ENCODE data around the gene JUND. TPM values are rescaled to one million over a fixed set of nuclear protein-coding genes. Genes with fewer than 3 reads are reported as not detected.

JUND gene
- total RNA-seq, 4 donors from 2014 or later = 241 to 573 (median 297) TPM

GRCh38 chr19:18320865-18321733, 39.7 kb upstream of the JUND start:
- Histone ChIP-seq H3K9me3 (no peaks in the 10 kb centered on the region), H3K4me1 (peaks cover 0 to 69% (median 18%) of the 10 kb centered on the region in 3 donors), H3K36me3 (no peaks in the 10 kb centered on the region), H3K4me3 (no peak overlapping the region), H3K27ac (peak overlapping the region in 3 of 4 donors; percentile 32 to 91 (median 91)), H3K27me3 (no peaks in the 10 kb centered on the region)
- no peak for TF ChIP-seq POLR2A (IDR thresholded peaks at IDR 0.05)
- TF ChIP-seq EP300 (IDR thresholded peaks at IDR 0.05) = no peak
- TF ChIP-seq CTCF (IDR thresholded peaks at IDR 0.05) = no peak
- TF ChIP-seq POLR2AphosphoS5 (IDR thresholded peaks at IDR 0.05) = no peak
- ATAC-seq = no peak
- 69 to 75% methylated on average over 9 to 11 of the region's 14 CpGs for WGBS, 2 donors (ENCODE audit: low coverage in 1 of 2)

- H3K27ac ChIP-seq = peak overlapping the region in 2 of 4 donors; percentile 26 to 68
Observed at GRCh38 chr19:18319591-18320135, 38.2 kb upstream of the JUND start.

GRCh38 chr19:18317961-18318800, 36.8 kb upstream of the JUND start:
- peaks cover 0 to 18% of the 10 kb centered on the region in 2 donors for H3K36me3 ChIP-seq
- H3K27me3 ChIP-seq = no peaks in the 10 kb centered on the region
- TF ChIP-seq POLR2A (IDR thresholded peaks at IDR 0.05) (no peak), CTCF (IDR thresholded peaks at IDR 0.05) (no peak), EP300 (IDR thresholded peaks at IDR 0.05) (no peak), POLR2AphosphoS5 (IDR thresholded peaks at IDR 0.05) (no peak)
- WGBS, 2 donors (ENCODE audit: low coverage in 1 of 2) = 89% methylated on average over 3 of the region's 18 CpGs; no CpG with 5 or more reads in 1 of the 2 donors
- H3K9me3 ChIP-seq = no peaks in the 10 kb centered on the region
- no peak for ATAC-seq
- H3K27ac ChIP-seq = peak overlapping the region in 3 of 4 donors; percentile 63 to 68 (median 67)
- H3K4me3 ChIP-seq = no peak overlapping the region
- peaks cover 0 to 56% (median 18%) of the 10 kb centered on the region in 3 donors for H3K4me1 ChIP-seq

More at GRCh38 chr19:18319591-18320135, 38.2 kb upstream of the JUND start:
- ATAC-seq = no peak
- Histone ChIP-seq H3K9me3 (no peaks in the 10 kb centered on the region), H3K4me1 (peaks cover 0 to 69% (median 18%) of the 10 kb centered on the region in 3 donors), H3K36me3 (peaks cover 0 to 9% of the 10 kb centered on the region in 2 donors), H3K4me3 (no peak overlapping the region), H3K27me3 (no peaks in the 10 kb centered on the region)
- TF ChIP-seq POLR2AphosphoS5 (IDR thresholded peaks at IDR 0.05) = no peak
- TF ChIP-seq CTCF (IDR thresholded peaks at IDR 0.05) = no peak
- no peak for TF ChIP-seq POLR2A (IDR thresholded peaks at IDR 0.05)
- TF ChIP-seq EP300 (IDR thresholded peaks at IDR 0.05) = no peak
- WGBS, 2 donors (ENCODE audit: low coverage in 1 of 2) = 57 to 70% methylated on average over 3 to 4 of the region's 7 CpGs

- Histone ChIP-seq H3K4me3 (no peak overlapping the region), H3K27me3 (no peaks in the 10 kb centered on the region), H3K4me1 (peaks cover 0 to 17% (median 1%) of the 10 kb centered on the region in 3 donors), H3K9me3 (no peaks in the 10 kb centered on the region), H3K36me3 (peaks cover 0 to 65% of the 10 kb centered on the region in 2 donors), H3K27ac (no peak overlapping the region)
- TF ChIP-seq POLR2A (IDR thresholded peaks at IDR 0.05) (no peak), POLR2AphosphoS5 (IDR thresholded peaks at IDR 0.05) (no peak), EP300 (IDR thresholded peaks at IDR 0.05) (no peak), CTCF (IDR thresholded peaks at IDR 0.05) (no peak)
- WGBS, 2 donors (ENCODE audit: low coverage in 1 of 2) = 75 to 93% methylated on average over 2 to 3 of the region's 3 CpGs
- no peak for ATAC-seq
Observed at GRCh38 chr19:18313398-18313797, 32.0 kb upstream of the JUND start.

Measured in gastroesophageal sphincter (tissue), 4 donors.